NCI-H2196 treated with DMSO at 0.1 percent for 48 hours (cell line): ENCODE measurements around the gene RPL32.

ENCODE experiments used
- DNase-seq: peaks from one replicate; lab custom pipeline; 2025; ENCODE audit not compliant: unreplicated experiment; lab: John Stamatoyannopoulos, UW

RPL32 gene

GRCh38 chr3:12833222-12834161 is 7.9 kb downstream of the RPL32 start:
- DNase-seq, result no peak

GRCh38 chr3:12832350-12833221 is 8.8 kb downstream of the RPL32 start:
- no peak for DNase-seq

GRCh38 chr3:12831301-12831866 is 10.0 kb downstream of the RPL32 start:
- DNase-seq, result no peak

GRCh38 chr3:12830785-12831156 is 10.6 kb downstream of the RPL32 start:
- DNase-seq, result no peak

- DNase-seq, result no peak
Observed at GRCh38 chr3:12829886-12830784, 11.2 kb downstream of the RPL32 start.

- no peak for DNase-seq
Observed at GRCh38 chr3:12829404-12829803, 12.0 kb downstream of the RPL32 start.

GRCh38 chr3:12828751-12829150 is 12.6 kb downstream of the RPL32 start:
- DNase-seq, result no peak

- no peak for DNase-seq
Observed at GRCh38 chr3:12825156-12825555, 16.2 kb downstream of the RPL32 start.

- no peak for DNase-seq
Observed at GRCh38 chr3:12824299-12824698, 17.1 kb downstream of the RPL32 start.

- DNase-seq, result no peak
Observed at GRCh38 chr3:12822725-12823373, 18.5 kb downstream of the RPL32 start.

- DNase-seq, result no peak
Observed at GRCh38 chr3:12818773-12819172, 22.6 kb downstream of the RPL32 start.

GRCh38 chr3:12818273-12818672 is 23.1 kb downstream of the RPL32 start:
- no peak for DNase-seq

- DNase-seq, result no peak
Observed at GRCh38 chr3:12817343-12817710, 24.0 kb downstream of the RPL32 start.

GRCh38 chr3:12816521-12817342 is 24.6 kb downstream of the RPL32 start:
- DNase-seq, result no peak

- no peak for DNase-seq
Observed at GRCh38 chr3:12815719-12816118, 25.6 kb downstream of the RPL32 start.

GRCh38 chr3:12815078-12815477 is 26.3 kb downstream of the RPL32 start:
- no peak for DNase-seq

- no peak for DNase-seq
Observed at GRCh38 chr3:12813967-12814366, 27.4 kb downstream of the RPL32 start.

- no peak for DNase-seq
Observed at GRCh38 chr3:12812812-12813211, 28.6 kb downstream of the RPL32 start.

GRCh38 chr3:12810961-12811360 is 30.4 kb downstream of the RPL32 start:
- no peak for DNase-seq
